ENCODE data around the gene S100A6. TPM values are rescaled to one million over a fixed set of nuclear protein-coding genes. Genes with fewer than 3 reads are reported as not detected.

Gene S100A6
- polyA plus RNA-seq, 1 donor from 2014 or later, result not detected

- Histone ChIP-seq H3K27ac (ENCODE audit: low read length) (no peak overlapping the region), H3K9me2 (ENCODE audit: insufficient read depth, low read length) (no peaks in the 10 kb centered on the region), H3K36me3 (ENCODE audit: insufficient read depth, low read length) (no peaks in the 10 kb centered on the region), H3F3A (ENCODE audit: insufficient read depth, low read length, poor library complexity, severe bottlenecking) (no peaks in the 10 kb centered on the region), H3K9me3 (ENCODE audit: low read length) (no peaks in the 10 kb centered on the region), H3K27me3 (ENCODE audit: insufficient read depth, low read depth, low read length) (peaks cover 5% of the 10 kb centered on the region), H4K20me1 (ENCODE audit: insufficient read depth) (no peaks in the 10 kb centered on the region), H3K9ac (ENCODE audit: low read length) (no peak overlapping the region), H2AFZ (ENCODE audit: low read depth, low read length) (no peak overlapping the region), H3K79me2 (replicated peaks; ENCODE audit: insufficient read depth, low read length) (no peaks in the 10 kb centered on the region), H3K4me3 (ENCODE audit: low read length) (peak overlapping the region; percentile 48), H3K4me2 (ENCODE audit: low read length) (no peak overlapping the region)
- TF ChIP-seq RAD21 (conservative IDR thresholded peaks at IDR 0.05) (no peak), EP300 (conservative IDR thresholded peaks at IDR 0.05; ENCODE audit: poor library complexity, severe bottlenecking) (no peak), CTCF (IDR thresholded peaks at IDR 0.05; ENCODE audit: poor library complexity, severe bottlenecking) (no peak), REST (IDR thresholded peaks at IDR 0.05; ENCODE audit: borderline replicate concordance) (no peak), SMC3 (conservative IDR thresholded peaks at IDR 0.05; ENCODE audit: poor library complexity) (no peak), TAF1 (IDR thresholded peaks at IDR 0.05; ENCODE audit: low read depth) (no peak), EZH2 (IDR thresholded peaks at IDR 0.05; ENCODE audit: borderline replicate concordance, insufficient read depth, low read length, poor library complexity, severe bottlenecking) (no peak), MXI1 (conservative IDR thresholded peaks at IDR 0.05; ENCODE audit: poor library complexity, severe bottlenecking) (no peak)
Measured at GRCh38 chr1:153536012-153536670, 350 bp upstream of the S100A6 start.

GRCh38 chr1:153534925-153535241 is 908 bp downstream of the S100A6 start:
- H2AFZ ChIP-seq (ENCODE audit: low read depth, low read length), result no peak overlapping the region
- H3K27me3 ChIP-seq (ENCODE audit: insufficient read depth, low read depth, low read length), result peaks cover 5% of the 10 kb centered on the region
- no peaks in the 10 kb centered on the region for H3K79me2 ChIP-seq (replicated peaks; ENCODE audit: insufficient read depth, low read length)
- H3K27ac ChIP-seq (ENCODE audit: low read length), result no peak overlapping the region
- TF ChIP-seq SMC3 (conservative IDR thresholded peaks at IDR 0.05; ENCODE audit: poor library complexity) (no peak), TAF1 (IDR thresholded peaks at IDR 0.05; ENCODE audit: low read depth) (no peak), EP300 (conservative IDR thresholded peaks at IDR 0.05; ENCODE audit: poor library complexity, severe bottlenecking) (no peak), REST (IDR thresholded peaks at IDR 0.05; ENCODE audit: borderline replicate concordance) (no peak), POLR2AphosphoS5 (IDR thresholded peaks at IDR 0.05) (no peak), RAD21 (conservative IDR thresholded peaks at IDR 0.05) (no peak), CTCF (IDR thresholded peaks at IDR 0.05; ENCODE audit: poor library complexity, severe bottlenecking) (no peak), EZH2 (IDR thresholded peaks at IDR 0.05; ENCODE audit: borderline replicate concordance, insufficient read depth, low read length, poor library complexity, severe bottlenecking) (no peak)
- no peaks in the 10 kb centered on the region for H3K9me2 ChIP-seq (ENCODE audit: insufficient read depth, low read length)
- no peaks in the 10 kb centered on the region for H4K20me1 ChIP-seq (ENCODE audit: insufficient read depth)
- no peak overlapping the region for H3K9ac ChIP-seq (ENCODE audit: low read length)
- H3K4me2 ChIP-seq (ENCODE audit: low read length), result no peak overlapping the region
- H3K36me3 ChIP-seq (ENCODE audit: insufficient read depth, low read length), result no peaks in the 10 kb centered on the region
- H3K9me3 ChIP-seq (ENCODE audit: low read length), result no peaks in the 10 kb centered on the region
- H3K4me3 ChIP-seq (ENCODE audit: low read length), result no peak overlapping the region
- no peaks in the 10 kb centered on the region for H3F3A ChIP-seq (ENCODE audit: insufficient read depth, low read length, poor library complexity, severe bottlenecking)

Measured in neural cell (in vitro differentiated cells).